Upper lobe of left lung (tissue), 6 donors: Measurements from ENCODE around the gene BARX1. TPM values are rescaled to one million over a fixed set of nuclear protein-coding genes. Genes with fewer than 3 reads are reported as not detected.

Experiments
- ATAC-seq, 2 donors: fragments of 200-7000 bp; cut with Tn5 transposase; one replicate each; pipeline ENCODE4 v1.9.1; 2022; ENCODE audit warnings: mild to moderate bottlenecking in 2 of 2, moderate library complexity in 2 of 2; ENCODE audit not compliant: low FRiP score in 2 of 2
- DNase-seq, 2 donors: peaks; one replicate each; pipeline ENCODE4 v3.0.0-alpha.2; 2019 to 2020
- H3K27ac ChIP-seq, 4 donors: fragments of 200-600 bp; sonication (generic); one replicate each; pipeline ENCODE4 v1.5.1; 2016 to 2019
- H3K27me3 ChIP-seq, 4 donors: fragments of 200-600 bp; sonication (generic); one replicate each; pipeline ENCODE4 v1.5.1; 2017 to 2019
- H3K36me3 ChIP-seq, 4 donors: fragments of 200-600 bp; sonication (generic); one replicate each; pipeline ENCODE4 v1.5.1; 2016 to 2019
- H3K4me1 ChIP-seq, 4 donors: fragments of 200-600 bp; sonication (generic); one replicate each; pipeline ENCODE4 v1.5.1; 2018 to 2019
- H3K4me3 ChIP-seq, 4 donors: fragments of 200-600 bp; sonication (generic); one replicate each; pipeline ENCODE4 v1.5.1; 2017 to 2019; ENCODE audit warnings: mild to moderate bottlenecking in 2 of 4, moderate library complexity in 1 of 4
- H3K9me3 ChIP-seq, 4 donors: fragments of 200-600 bp; sonication (generic); one replicate each; pipeline ENCODE4 v1.5.1; 2018 to 2019
- CTCF ChIP-seq, 6 experiments: fragments of 450-650 bp in 4 of 6; fragments of 200-600 bp in 2 of 6; sonication (generic) in 2 of 6; IDR thresholded peaks; one replicate each; pipeline ENCODE4 v1.5.1; 2016 to 2019; ENCODE audit warnings: antibody characterized with exemption in 6 of 6
- EP300 ChIP-seq, 4 donors: sonication (generic); formaldehyde crosslinking; IDR thresholded peaks; one replicate each; pipeline ENCODE4 v1.5.1; 2017; ENCODE audit warnings: antibody characterized with exemption in 4 of 4, control low read depth in 2 of 4
- POLR2A ChIP-seq, 4 donors: fragments of 450-650 bp; IDR thresholded peaks; one replicate each; pipeline ENCODE4 v1.5.1; 2016 to 2017; ENCODE audit warnings: antibody characterized with exemption in 4 of 4, mild to moderate bottlenecking in 2 of 4
- POLR2AphosphoS5 ChIP-seq, 2 donors: sonication (generic); formaldehyde crosslinking; IDR thresholded peaks; one replicate each; pipeline ENCODE4 v1.5.1; 2017; ENCODE audit warnings: antibody characterized with exemption in 2 of 2
- WGBS, 2 donors: methylation state at CpG; one replicate each; pipeline ENCODE4 v1.1.5; 2017 to 2018; 5-methylcytosine and 5-hydroxymethylcytosine counted together
- total RNA-seq, 6 donors: library from RNA; depleted of rRNA in 4 of 6; stranded (reverse); fragments of >200 nt in 4 of 6; gene quantifications; one replicate each; pipeline versions ENCODE4 v1.1.0 to v1.2.1, GENCODE V29; 2016 to 2021
- donor health status: DM: no; HTN: no; CAD: no; lungs with moderate emphysema.
- donor health status: DM: no; HTN: yes; CAD: no; lungs with severe emphysema.

The BARX1 gene
- total RNA-seq, 6 donors from 2014 or later, result not detected

- no peaks in the 10 kb centered on the region for H3K4me1 ChIP-seq
- no peaks in the 10 kb centered on the region for H3K36me3 ChIP-seq
- no peak overlapping the region for H3K4me3 ChIP-seq
- no peak overlapping the region for H3K27ac ChIP-seq
- DNase-seq (no peak), ATAC-seq (no peak)
- no peak for TF ChIP-seq POLR2AphosphoS5 (IDR thresholded peaks at IDR 0.05)
- no peak for TF ChIP-seq POLR2A (IDR thresholded peaks at IDR 0.05)
- no peak for TF ChIP-seq CTCF (IDR thresholded peaks at IDR 0.05)
- TF ChIP-seq EP300 (IDR thresholded peaks at IDR 0.05), result no peak
- 85 to 92% methylated on average over 9 to 10 of the region's 10 CpGs for WGBS, 2 donors
- no peaks in the 10 kb centered on the region for H3K27me3 ChIP-seq
- H3K9me3 ChIP-seq, result no peaks in the 10 kb centered on the region
Measured at GRCh38 chr9:93903886-93904648, 51.1 kb downstream of the BARX1 start.

DNA sequence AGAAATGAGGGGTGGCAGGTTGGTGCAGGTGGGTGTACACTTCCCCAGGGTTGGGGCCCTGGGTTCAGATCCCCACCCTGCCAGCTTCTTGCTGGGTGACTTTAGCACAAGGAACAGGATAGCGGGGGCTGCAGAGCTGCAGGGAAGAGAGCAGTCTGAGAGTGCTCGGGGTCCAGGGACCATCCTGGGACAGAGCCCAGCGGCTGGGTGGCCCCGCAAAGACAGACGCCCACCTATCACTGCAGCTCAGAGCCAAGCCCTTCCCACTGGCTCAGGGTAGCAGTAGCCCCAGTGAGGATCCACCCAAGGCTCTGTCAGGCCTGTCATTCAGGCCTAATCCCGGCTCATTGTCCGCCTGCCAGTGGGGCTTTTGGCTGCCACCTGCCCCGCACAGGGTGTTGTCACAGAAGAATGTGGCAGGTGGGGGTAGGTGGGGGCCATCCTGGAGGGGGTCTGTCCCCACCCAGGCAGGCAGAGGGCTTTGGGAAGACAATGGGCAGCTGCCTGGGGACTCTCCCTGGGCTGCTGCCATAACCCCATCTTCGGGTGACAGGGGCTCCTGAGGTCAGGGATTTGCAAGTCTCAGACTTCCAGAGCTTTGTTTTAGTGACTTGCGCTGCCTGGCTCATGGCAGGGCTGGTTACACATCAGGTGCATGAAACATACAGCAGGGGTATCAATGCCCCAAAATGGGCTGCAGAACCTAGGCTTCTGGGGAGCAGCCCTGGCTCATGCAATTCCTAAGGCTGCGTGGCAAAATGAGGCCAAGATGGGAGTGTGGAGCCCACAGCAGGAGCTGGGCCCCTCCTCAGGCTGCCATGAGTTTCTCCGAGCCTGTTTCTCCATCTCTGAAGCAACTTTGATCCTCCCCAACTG is 52.1 kb downstream of the BARX1 start:
- Histone ChIP-seq H3K27ac (no peak overlapping the region), H3K9me3 (no peaks in the 10 kb centered on the region), H3K27me3 (no peaks in the 10 kb centered on the region), H3K36me3 (no peaks in the 10 kb centered on the region), H3K4me1 (no peaks in the 10 kb centered on the region), H3K4me3 (no peak overlapping the region)
- peak; percentile 12 to 41 for DNase-seq
- 75 to 86% methylated on average over 2 to 12 of the region's 12 CpGs for WGBS, 2 donors
- ATAC-seq, result no peak
- TF ChIP-seq CTCF (IDR thresholded peaks at IDR 0.05), result no peak

GRCh38 chr9:93902051-93902779 is 52.9 kb downstream of the BARX1 start:
- Histone ChIP-seq H3K36me3 (no peaks in the 10 kb centered on the region), H3K4me1 (no peaks in the 10 kb centered on the region), H3K9me3 (no peaks in the 10 kb centered on the region), H3K27ac (no peak overlapping the region), H3K27me3 (no peaks in the 10 kb centered on the region), H3K4me3 (no peak overlapping the region)
- ATAC-seq (no peak), DNase-seq (peak; percentile 14 to 29)
- no peak for TF ChIP-seq EP300 (IDR thresholded peaks at IDR 0.05)
- TF ChIP-seq POLR2AphosphoS5 (IDR thresholded peaks at IDR 0.05), result no peak
- 89% methylated on average over 10 to 11 of the region's 11 CpGs for WGBS, 2 donors

Other genes with a start within 250 kb of the BARX1 start
- 10 to 100 TPM in 4 of 6 donors, 1 to 10 TPM in 2; 9.0 to 24.5 (median 16.6) TPM for gene PTPDC1, start 129.1 kb upstream of the BARX1 start, total RNA-seq